Adipocyte (in vitro differentiated cells): ENCODE data around the gene ARFGAP2.
"Not testable (repeated sequence)": the region's sequence is repeated elsewhere in the genome, so short reads cannot be mapped to it uniquely, and the experiment has no call there.

Source experiments
- DNase-seq: peaks from one replicate; pipeline ENCODE4 v3.0.0-alpha.2; 2015; ENCODE audit warnings: low read depth
- H3K27me3 ChIP-seq: replicated peaks from 2 replicates; pipeline ENCODE4 v1.7.0; 2013; ENCODE audit warnings: mild to moderate bottlenecking, low read length, moderate library complexity; ENCODE audit not compliant: control insufficient read depth, insufficient read depth
- H3K36me3 ChIP-seq: 2 replicates; pipeline ENCODE4 v1.7.0; 2013; ENCODE audit warnings: low read length, mild to moderate bottlenecking, moderate library complexity; ENCODE audit not compliant: control insufficient read depth, insufficient read depth, severe bottlenecking
- H3K4me1 ChIP-seq: 2 replicates; pipeline ENCODE4 v1.7.0; 2013; ENCODE audit warnings: mild to moderate bottlenecking, low read length, moderate library complexity; ENCODE audit not compliant: control insufficient read depth, insufficient read depth
- H3K4me3 ChIP-seq: 2 replicates; pipeline ENCODE4 v1.7.0; 2013; ENCODE audit warnings: mild to moderate bottlenecking, low read length, moderate library complexity
- H3K9ac ChIP-seq: 2 replicates; pipeline ENCODE4 v1.7.0; 2013; ENCODE audit warnings: mild to moderate bottlenecking, low read length, moderate library complexity
- H3K9me3 ChIP-seq: 2 replicates; pipeline ENCODE4 v1.7.0; 2013; ENCODE audit warnings: mild to moderate bottlenecking, low read length, moderate library complexity; ENCODE audit not compliant: control insufficient read depth

ARFGAP2 gene

DNA sequence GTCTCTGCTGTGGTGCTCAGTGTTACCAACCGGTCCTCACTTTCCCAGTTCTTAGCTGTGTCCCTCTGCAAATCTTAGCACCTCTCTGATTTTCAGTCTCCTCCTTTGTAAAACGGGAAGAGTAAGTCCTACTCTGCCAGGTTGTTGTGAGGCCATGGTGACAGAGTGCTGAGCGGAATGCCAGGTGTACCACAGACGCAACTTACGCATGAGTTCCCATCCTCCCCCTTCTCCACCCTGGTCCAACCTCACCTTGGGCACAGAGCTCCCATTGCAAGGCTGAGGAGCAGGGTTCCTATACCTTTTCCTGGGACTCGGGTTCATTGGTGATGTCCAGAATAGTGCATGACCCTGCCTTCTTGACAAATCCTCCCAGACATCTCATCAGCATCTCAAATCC, 30.8 kb upstream of the ARFGAP2 start:
- no peak for DNase-seq
- Histone ChIP-seq H3K36me3 (no peaks in the 10 kb centered on the region), H3K4me1 (peaks cover 10% of the 10 kb centered on the region), H3K4me3 (no peak overlapping the region), H3K9me3 (peaks cover 2% of the 10 kb centered on the region), H3K9ac (no peak overlapping the region), H3K27me3 (peaks cover 3% of the 10 kb centered on the region)

DNA sequence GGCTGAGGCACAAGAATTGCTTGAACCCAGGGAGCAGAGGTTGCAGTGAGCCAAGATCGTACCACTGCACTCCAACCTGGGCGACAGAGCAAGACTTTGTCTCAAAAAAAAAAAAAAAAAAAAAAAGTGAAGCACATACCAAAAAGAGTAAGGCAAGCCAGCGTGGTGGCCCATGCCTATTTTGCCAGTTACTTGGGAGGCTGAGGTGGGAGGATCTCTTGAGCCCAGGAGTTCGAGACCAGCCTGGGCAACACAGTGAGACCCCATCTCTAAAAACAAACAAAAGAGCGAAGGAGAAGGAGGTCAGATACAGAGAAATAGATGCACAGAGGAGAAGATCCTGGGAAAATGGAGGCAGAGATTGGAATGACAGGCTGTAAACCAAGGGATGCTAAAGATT, 29.9 kb upstream of the ARFGAP2 start:
- H3K4me1 ChIP-seq, DNase-seq: not testable (repeated sequence)

DNA sequence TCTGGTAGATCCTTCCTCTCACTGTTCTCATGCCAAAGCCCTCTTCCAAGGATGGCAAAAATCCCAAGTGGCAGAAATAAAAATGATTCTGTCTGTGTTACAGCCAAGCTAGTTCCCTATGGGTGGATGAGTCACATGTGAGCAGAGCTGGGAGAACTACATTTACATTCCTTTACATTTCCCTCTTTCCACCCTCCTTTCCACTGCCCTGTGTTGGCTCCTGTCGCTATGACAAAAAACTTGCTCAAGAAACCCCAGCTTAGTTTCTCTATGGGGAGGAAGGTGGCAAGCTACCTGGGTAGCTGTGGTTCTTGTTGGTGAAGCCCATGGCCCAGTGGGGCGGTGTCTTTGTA, 27.9 kb upstream of the ARFGAP2 start:
- Histone ChIP-seq H3K27me3 (peaks cover 16% of the 10 kb centered on the region), H3K9ac (no peak overlapping the region), H3K4me1 (peaks cover 10% of the 10 kb centered on the region), H3K9me3 (no peaks in the 10 kb centered on the region), H3K4me3 (no peak overlapping the region), H3K36me3 (no peaks in the 10 kb centered on the region)
- peak; percentile 75 for DNase-seq

More for the DNA sequence above, 29.9 kb upstream of the ARFGAP2 start:
- H3K36me3 ChIP-seq, H3K9ac ChIP-seq, H3K9me3 ChIP-seq, H3K4me3 ChIP-seq: not testable (repeated sequence)
- peaks cover 12% of the 10 kb centered on the region for H3K27me3 ChIP-seq

DNA sequence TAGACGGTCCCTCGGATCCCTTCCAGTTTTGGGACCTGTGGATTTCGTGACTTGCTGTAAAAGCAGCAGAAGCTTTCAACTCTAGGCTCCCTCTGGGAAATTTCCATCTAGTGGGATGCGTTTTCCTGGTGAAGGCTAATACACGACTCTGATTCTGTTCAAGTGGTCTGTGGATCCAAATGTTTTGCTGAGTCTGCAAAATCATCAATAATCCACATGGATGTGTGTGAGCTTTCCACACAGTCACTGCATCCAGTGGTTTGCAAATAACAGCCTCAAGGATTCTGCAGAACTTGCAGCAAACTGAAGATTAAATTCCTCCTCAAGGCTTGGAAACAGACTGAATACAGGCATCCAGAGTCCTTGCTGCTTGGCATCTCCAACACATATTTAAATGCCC, 25.9 kb upstream of the ARFGAP2 start:
- Histone ChIP-seq H3K27me3 (peaks cover 16% of the 10 kb centered on the region), H3K9ac (no peak overlapping the region), H3K9me3 (no peaks in the 10 kb centered on the region), H3K36me3 (no peaks in the 10 kb centered on the region), H3K4me1 (peaks cover 10% of the 10 kb centered on the region), H3K4me3 (no peak overlapping the region)
- no peak for DNase-seq

DNA sequence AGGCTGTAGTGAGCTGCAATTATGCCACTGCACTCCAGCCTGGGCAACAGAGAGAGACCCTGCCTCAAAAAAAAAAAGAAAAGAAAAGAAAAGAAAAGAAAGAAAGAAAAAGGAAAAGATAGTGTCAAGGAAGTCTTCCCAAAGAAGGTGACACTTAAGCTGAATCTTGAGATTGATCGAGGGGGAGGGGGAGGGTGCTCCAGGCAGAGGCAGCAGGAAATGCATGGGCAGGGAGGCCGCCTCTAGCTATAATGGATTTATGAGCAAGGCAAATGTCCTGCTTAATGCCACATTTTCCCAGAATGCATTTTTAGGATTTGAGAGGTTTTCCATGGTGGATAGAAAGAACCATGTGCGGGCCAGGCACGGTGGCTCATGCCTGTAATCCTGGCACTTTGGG, 24.3 kb upstream of the ARFGAP2 start:
- Histone ChIP-seq H3K9ac (no peak overlapping the region), H3K27me3 (peaks cover 16% of the 10 kb centered on the region), H3K36me3 (no peaks in the 10 kb centered on the region), H3K4me3 (no peak overlapping the region), H3K9me3 (no peaks in the 10 kb centered on the region), H3K4me1 (peaks cover 10% of the 10 kb centered on the region)
- no peak for DNase-seq

DNA sequence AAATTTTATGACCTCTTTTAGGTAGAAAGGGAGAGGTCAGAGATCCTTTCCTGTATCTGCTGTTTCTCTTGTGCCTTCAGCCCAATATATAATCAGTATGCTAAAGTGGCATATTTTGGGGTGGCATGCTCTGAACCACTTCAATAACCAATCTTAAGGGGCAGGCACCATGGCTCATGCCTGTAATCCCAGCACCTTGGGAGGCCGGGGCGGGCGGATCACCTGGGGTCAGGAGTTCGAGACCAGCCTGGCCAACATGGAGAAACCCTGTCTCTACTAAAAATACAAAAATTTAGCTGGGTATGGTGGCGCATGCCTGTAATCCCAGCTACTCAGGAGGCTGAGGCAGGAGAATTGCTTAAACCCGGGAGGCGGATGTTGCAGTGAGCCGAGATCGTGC, 21.5 kb upstream of the ARFGAP2 start:
- H3K36me3 ChIP-seq, DNase-seq, H3K4me1 ChIP-seq, H3K9me3 ChIP-seq, H3K4me3 ChIP-seq, H3K9ac ChIP-seq: not testable (repeated sequence)
- peaks cover 16% of the 10 kb centered on the region for H3K27me3 ChIP-seq

DNA sequence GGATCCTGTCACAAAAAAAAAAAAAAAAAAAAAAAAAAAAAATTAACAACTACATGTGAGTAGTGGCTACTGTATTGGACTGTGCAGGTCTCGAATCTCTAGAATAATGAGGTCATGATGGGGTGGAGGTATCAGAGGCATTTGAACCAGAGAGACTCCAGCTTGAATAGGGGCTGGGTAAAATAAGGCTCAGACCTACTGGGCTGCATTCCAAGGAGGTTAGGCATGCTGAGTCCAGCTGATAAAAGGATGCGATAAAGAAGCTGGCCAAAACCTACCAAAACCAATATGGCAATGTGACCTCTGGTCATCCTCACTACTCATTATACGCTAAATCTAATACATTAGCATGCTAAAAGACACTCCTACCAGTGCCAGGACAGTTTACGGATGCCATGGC, 15.4 kb upstream of the ARFGAP2 start:
- Histone ChIP-seq H3K36me3 (no peaks in the 10 kb centered on the region), H3K4me3 (no peak overlapping the region), H3K9me3 (no peaks in the 10 kb centered on the region), H3K9ac (no peak overlapping the region), H3K27me3 (no peaks in the 10 kb centered on the region), H3K4me1 (peaks cover 6% of the 10 kb centered on the region)
- no peak for DNase-seq

DNA sequence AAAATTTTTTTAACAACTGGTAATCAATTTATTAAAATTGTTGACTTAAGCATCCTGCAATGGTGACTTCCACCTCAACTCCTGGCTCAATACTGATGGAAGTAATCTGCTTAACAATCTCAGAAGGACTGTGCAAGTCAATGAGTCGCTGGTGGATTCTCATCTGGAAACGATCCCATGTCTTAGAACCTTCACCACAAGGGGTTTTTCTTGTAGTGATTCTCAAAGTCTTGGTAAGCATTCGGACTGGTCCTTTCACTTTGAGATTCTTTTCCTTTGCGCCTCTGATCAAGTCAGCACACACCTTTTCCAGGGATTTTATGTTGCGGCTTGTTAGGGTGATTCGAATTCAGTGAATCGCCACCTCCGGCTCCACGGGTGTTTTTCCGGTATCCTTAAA, 14.5 kb upstream of the ARFGAP2 start:
- H3K27me3 ChIP-seq: not testable (repeated sequence)

DNA sequence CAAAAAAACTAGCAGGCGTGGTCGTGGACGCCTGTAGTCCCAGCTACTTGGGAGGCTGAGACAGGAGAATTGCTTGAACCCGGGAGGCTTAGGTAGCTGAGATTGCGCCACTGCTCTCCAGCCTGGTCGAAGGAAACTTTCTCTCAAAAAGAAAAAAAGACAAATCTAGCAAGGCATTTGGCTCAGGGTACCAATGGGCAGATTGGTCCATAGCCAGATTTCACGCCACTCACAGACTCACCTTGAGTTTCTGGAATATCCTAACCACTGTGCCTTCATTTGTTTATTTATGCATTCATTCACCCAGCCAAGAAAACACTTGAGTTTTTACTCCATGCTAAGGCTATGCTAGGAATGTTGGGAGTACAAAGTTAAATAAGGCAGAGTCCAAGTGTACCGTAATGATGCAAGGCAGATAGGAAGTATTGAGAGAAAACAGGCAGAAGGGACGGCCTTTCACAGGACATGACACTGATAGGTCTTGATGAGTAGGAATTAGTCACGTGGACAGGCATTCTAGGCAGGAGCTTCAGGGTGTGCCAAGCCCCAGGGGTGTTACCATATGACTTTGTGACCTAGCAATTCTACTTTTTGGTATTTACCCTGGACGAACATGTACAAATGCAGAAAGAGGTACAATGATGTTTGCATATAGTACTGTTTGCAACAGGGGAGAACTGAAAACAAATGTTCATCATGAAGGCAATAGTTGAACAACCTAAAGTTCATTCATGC, 12.6 kb upstream of the ARFGAP2 start:
- Histone ChIP-seq H3K4me1 (peaks cover 26% of the 10 kb centered on the region), H3K9me3 (no peaks in the 10 kb centered on the region), H3K27me3 (no peaks in the 10 kb centered on the region), H3K36me3 (no peaks in the 10 kb centered on the region), H3K9ac (no peak overlapping the region), H3K4me3 (no peak overlapping the region)
- peak; percentile 88 for DNase-seq

More for the DNA sequence above, 14.5 kb upstream of the ARFGAP2 start:
- peaks cover 12% of the 10 kb centered on the region for H3K4me1 ChIP-seq
- H3K9ac ChIP-seq, H3K4me3 ChIP-seq, H3K9me3 ChIP-seq, H3K36me3 ChIP-seq: not testable (repeated sequence)
- DNase-seq: peak; percentile 7

DNA sequence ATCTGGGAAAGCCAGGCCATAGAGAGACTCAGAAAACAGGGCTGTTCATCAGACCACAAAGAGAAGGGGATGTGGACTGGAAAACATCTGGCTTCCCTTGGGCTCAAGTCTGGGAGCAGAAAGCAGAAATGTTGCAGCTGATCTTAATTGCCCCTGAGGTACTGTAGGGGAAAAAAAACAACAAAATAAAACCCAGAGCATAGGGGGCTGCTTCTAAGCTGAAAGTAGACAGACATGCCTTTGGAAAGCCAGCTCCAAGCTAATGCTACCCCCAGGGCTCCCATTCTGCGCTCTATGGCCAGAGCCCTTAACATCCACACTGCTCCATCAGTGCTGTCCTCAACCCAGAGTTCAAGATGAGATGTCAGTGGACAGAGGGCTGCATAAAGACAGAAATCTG, 11.6 kb upstream of the ARFGAP2 start:
- H3K4me1 ChIP-seq: peaks cover 30% of the 10 kb centered on the region
- H3K9me3 ChIP-seq: no peaks in the 10 kb centered on the region
- no peak overlapping the region for H3K4me3 ChIP-seq
- no peaks in the 10 kb centered on the region for H3K27me3 ChIP-seq
- no peaks in the 10 kb centered on the region for H3K36me3 ChIP-seq
- no peak overlapping the region for H3K9ac ChIP-seq
- DNase-seq: peak; percentile 58

DNA sequence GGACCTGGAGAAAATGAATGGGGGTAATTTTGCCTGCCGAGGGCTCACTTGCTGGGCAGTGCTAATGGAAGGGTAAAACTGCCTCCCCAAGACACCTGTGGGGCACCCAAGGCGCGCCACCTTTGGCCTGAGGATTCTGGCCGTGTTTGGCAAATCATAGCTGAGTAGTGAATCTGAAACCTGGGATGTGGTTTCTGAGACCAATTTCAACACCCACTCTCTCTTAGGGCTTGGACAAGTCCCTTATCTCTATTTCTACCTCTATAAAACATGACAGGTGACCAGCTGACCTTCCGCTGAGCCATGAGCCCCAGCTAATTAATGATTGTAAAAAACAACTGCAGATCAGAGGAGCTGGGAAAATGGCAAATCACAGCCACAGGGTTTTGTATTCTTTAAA, 11.0 kb upstream of the ARFGAP2 start:
- no peak for DNase-seq
- Histone ChIP-seq H3K4me1 (peaks cover 30% of the 10 kb centered on the region), H3K9ac (no peak overlapping the region)

More for the DNA sequence above, 11.0 kb upstream of the ARFGAP2 start:
- H3K4me3 ChIP-seq: peak overlapping the region; percentile 72
- H3K36me3 ChIP-seq: no peaks in the 10 kb centered on the region
- no peaks in the 10 kb centered on the region for H3K9me3 ChIP-seq
- H3K27me3 ChIP-seq: no peaks in the 10 kb centered on the region
